ENCODE measurements around the gene EMCN. TPM values are rescaled to one million over a fixed set of nuclear protein-coding genes. Genes with fewer than 3 reads are reported as not detected.

The EMCN gene, protein sequence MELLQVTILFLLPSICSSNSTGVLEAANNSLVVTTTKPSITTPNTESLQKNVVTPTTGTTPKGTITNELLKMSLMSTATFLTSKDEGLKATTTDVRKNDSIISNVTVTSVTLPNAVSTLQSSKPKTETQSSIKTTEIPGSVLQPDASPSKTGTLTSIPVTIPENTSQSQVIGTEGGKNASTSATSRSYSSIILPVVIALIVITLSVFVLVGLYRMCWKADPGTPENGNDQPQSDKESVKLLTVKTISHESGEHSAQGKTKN
- total RNA-seq: 3.7 and 7.6 TPM in 2 replicates

DNA sequence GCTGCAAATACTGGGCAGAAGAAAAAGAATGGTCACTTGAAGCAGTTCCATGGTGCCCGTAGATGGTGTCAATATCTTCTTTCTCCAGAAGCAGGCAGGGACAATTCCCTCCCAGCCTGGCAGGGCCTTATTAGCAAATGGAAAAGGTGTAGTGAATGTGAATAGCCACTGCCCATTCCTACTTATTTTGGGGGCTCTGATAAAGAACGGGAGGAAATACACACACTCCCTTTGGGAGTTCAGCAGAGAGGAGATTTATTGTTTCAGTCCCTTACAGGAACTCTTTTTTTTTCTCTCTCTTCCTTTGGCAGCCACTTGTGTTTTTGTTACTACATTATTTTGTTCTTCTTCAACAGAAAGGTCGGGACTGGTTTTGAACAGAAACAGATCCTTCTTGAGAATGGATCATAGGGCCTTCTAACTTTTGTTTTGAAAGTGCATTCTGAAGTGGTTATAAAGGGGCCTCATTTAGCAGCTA, at the start of gene EMCN:
EMCN (minus strand) TSS at position 159 of the 478 bp plus-strand sequence; CDS start at position 51, 108 bp downstream.

All from aortic smooth muscle cell (primary cell).